Measurements from ENCODE around the gene AGER.

AGER gene

GRCh38 chr6:32170294-32170693 lies 13.8 kb downstream of the AGER start:
- DNase-seq: no peak

- no peak for DNase-seq
These were observed 15.1 kb downstream of the AGER start for GRCh38 chr6:32168807-32169591.

GRCh38 chr6:32168350-32168749 lies 15.7 kb downstream of the AGER start:
- DNase-seq: no peak

GRCh38 chr6:32167761-32168262 lies 16.2 kb downstream of the AGER start:
- DNase-seq: no peak

- DNase-seq: no peak
These were observed 16.8 kb downstream of the AGER start for GRCh38 chr6:32167154-32167760.

GRCh38 chr6:32166411-32167061 lies 17.5 kb downstream of the AGER start:
- no peak for DNase-seq

- no peak for DNase-seq
These were observed 19.8 kb downstream of the AGER start, which contains the start of gene EGFL8 for GRCh38 chr6:32164295-32164694. Gene EGFL8, plus strand, starts transcription at chr6:32164595. Its CDS starts 1,571 bp downstream, at chr6:32166166.

- no peak for DNase-seq
These were observed 20.3 kb downstream of the AGER start for GRCh38 chr6:32163559-32164258.

GRCh38 chr6:32158052-32158451 lies 26.0 kb downstream of the AGER start:
- no peak for DNase-seq

GRCh38 chr6:32156891-32157290 lies 27.2 kb downstream of the AGER start:
- no peak for DNase-seq

- peak; percentile 88 for DNase-seq
These were observed 29.4 kb downstream of the AGER start for GRCh38 chr6:32154514-32155161.

GRCh38 chr6:32153564-32154513 lies 30.2 kb downstream of the AGER start, which contains the start of gene PPT2:
Gene PPT2, plus strand, starts transcription at chr6:32154141. Its CDS starts 454 bp downstream, at chr6:32154595.
- peak; percentile 89 for DNase-seq

GRCh38 chr6:32152769-32153563 lies 31.1 kb downstream of the AGER start:
- DNase-seq: peak; percentile 67

- DNase-seq: peak; percentile 44
These were observed 31.9 kb downstream of the AGER start, which contains the start of gene PRRT1 for GRCh38 chr6:32151863-32152768. Gene PRRT1, minus strand, starts transcription at chr6:32151939. Its CDS starts 112 bp downstream, at chr6:32151827.

- DNase-seq: peak; percentile 36
These were observed 32.7 kb downstream of the AGER start for GRCh38 chr6:32151181-32151862.

- peak; percentile 57 for DNase-seq
These were observed 33.9 kb downstream of the AGER start for GRCh38 chr6:32149932-32150870.

Measured in right kidney (tissue), 1 donor.